A204.1 (cell line): ENCODE data around the gene FOXI3.

Source experiments
- FAIRE-seq: peaks from 2 replicates; lab custom pipeline; 2012; peaks lifted over from hg19 to GRCh38; lab: Jason Lieb, UNC

The FOXI3 gene

GRCh38 chr2:88452565-88452905 lies at the start of gene FOXI3:
FOXI3 (minus strand) TSS chr2:88452693; CDS start chr2:88452535, 158 bp downstream.
- no peak for FAIRE-seq

GRCh38 chr2:88500691-88501090 lies 48.2 kb upstream of the FOXI3 start:
- FAIRE-seq = no peak

- FAIRE-seq = no peak
Measured at GRCh38 chr2:88499204-88499603, 46.7 kb upstream of the FOXI3 start.

GRCh38 chr2:88493481-88493880 lies 41.0 kb upstream of the FOXI3 start:
- FAIRE-seq = no peak

- FAIRE-seq = no peak
Measured at GRCh38 chr2:88492002-88492401, 39.5 kb upstream of the FOXI3 start.

GRCh38 chr2:88489181-88489580 lies 36.7 kb upstream of the FOXI3 start:
- FAIRE-seq = no peak

- no peak for FAIRE-seq
Measured at GRCh38 chr2:88483200-88483599, 30.7 kb upstream of the FOXI3 start.

GRCh38 chr2:88481691-88482336 lies 29.3 kb upstream of the FOXI3 start:
- no peak for FAIRE-seq

GRCh38 chr2:88472811-88473210 lies 20.3 kb upstream of the FOXI3 start:
- FAIRE-seq = no peak

- no peak for FAIRE-seq
Measured at GRCh38 chr2:88471083-88471942, 18.8 kb upstream of the FOXI3 start.

GRCh38 chr2:88469202-88470114 lies 17.0 kb upstream of the FOXI3 start:
- no peak for FAIRE-seq

- FAIRE-seq = no peak
Measured at GRCh38 chr2:88464153-88464552, 11.7 kb upstream of the FOXI3 start.

- no peak for FAIRE-seq
Measured at GRCh38 chr2:88458633-88459032, 6.1 kb upstream of the FOXI3 start.

- FAIRE-seq = no peak
Measured at GRCh38 chr2:88452980-88453582, 588 bp upstream of the FOXI3 start.

GRCh38 chr2:88451811-88452564 lies 505 bp downstream of the FOXI3 start:
- no peak for FAIRE-seq

- FAIRE-seq = no peak
Measured at GRCh38 chr2:88450925-88451810, 1.3 kb downstream of the FOXI3 start.

- FAIRE-seq = no peak
Measured at GRCh38 chr2:88450186-88450585, 2.3 kb downstream of the FOXI3 start.

GRCh38 chr2:88448248-88448647 lies 4.2 kb downstream of the FOXI3 start:
- FAIRE-seq = no peak

- FAIRE-seq = no peak
Measured at GRCh38 chr2:88443353-88443938, 9.0 kb downstream of the FOXI3 start.

GRCh38 chr2:88442473-88442872 lies 10.0 kb downstream of the FOXI3 start:
- FAIRE-seq = no peak
